Measurements from ENCODE around the gene CMTM1.
"Not testable (repeated sequence)": the region's sequence is repeated elsewhere in the genome, so short reads cannot be mapped to it uniquely, and the experiment has no call there.

CMTM1 gene

DNA sequence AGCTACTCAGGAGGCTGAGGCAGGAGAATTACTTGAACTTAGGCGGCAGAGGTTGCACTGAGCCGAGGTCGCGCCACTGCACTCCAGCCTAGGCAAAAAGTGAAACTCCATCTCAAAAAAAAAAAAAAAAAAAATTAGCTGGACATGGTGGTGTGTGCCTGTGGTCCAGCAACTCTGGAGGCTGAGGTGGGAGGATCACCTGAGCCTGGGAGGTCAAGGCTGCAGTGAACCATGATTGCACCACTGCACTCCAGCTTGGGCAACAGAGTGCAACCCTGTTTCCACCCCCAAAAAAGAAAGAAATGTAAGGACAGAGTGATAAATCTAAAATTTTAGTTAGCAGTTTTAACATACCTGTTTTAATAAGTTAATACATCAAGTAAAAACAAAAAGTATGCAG is 30.3 kb downstream of the CMTM1 start:
- not testable (repeated sequence) for DNase-seq

DNA sequence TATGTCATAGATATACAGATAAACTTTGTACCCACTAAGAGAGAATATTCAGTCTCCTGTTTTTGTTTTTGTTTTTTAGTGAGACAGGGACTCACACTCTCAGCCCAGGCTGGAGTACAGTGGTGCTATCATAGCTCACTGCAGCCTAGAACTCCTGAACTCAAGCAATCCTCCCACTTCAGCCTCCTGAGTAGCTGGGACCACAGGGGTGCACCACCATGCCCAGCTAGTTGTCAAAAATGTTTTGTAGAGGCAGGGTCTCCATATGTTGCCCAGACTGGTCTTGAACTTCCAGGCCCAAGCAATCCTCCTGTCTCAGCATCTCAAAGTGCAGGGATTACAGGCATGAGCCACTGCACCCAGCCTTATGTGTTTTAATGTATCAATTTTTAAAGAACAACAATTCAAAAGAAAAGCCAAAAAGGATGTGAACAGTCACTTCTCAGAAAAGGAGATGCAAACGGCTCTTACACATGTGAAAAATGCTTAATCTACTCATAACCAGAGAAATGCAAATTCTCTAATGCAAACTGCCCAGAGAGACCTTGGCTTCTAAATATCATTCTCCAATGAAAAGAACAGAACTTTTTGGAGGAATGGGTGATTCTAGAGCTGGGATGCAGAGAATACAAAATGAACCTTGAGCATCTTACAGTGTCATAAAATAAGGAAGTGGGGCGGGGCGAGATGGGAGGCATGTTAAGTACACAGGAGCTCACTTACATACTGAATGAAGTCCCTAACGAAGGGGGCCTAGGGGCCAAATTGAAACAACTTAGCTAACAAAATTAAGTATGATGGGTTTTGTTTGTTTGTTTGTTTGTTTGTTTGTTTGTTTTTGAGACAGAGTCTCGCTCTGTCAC is 31.0 kb downstream of the CMTM1 start:
- no peak for DNase-seq

DNA sequence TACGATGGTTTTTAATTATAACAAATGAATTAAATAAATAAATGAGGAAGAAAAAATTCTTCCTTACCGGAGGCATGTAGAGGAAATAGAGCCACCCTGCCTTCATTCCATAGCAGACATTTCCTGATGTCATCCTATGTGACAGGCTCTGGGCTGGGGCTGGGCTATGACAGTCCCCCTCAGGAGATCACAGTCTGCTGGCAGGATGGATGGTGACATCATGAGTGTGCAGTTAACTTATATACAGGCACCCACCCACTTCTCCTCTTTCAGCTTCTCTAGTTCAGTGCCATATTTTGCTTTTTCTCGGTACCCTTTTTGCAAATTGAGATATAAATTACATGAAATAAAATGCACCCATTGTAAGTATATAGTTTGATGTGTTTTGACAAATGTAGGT is 31.9 kb downstream of the CMTM1 start:
- no peak for DNase-seq

DNA sequence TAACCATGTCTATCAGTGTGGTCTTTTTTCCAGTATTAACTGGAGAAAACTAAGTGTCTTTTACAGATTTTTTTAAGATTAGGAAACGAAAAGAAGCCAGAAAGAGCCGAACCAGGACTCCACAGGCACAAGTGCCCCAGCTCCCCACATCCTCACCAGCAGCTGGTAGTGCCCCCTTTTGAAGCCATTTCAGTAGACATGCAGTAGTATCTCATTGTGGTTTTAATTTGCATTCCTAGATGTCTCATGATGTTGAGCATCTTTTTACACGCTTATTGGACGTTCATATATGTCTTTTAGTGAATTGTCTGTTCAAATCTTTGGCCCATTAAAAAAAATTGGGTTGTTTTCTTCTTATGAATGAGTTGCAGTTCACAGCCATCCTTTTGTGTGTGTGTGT is 33.5 kb downstream of the CMTM1 start:
- DNase-seq: no peak

DNA sequence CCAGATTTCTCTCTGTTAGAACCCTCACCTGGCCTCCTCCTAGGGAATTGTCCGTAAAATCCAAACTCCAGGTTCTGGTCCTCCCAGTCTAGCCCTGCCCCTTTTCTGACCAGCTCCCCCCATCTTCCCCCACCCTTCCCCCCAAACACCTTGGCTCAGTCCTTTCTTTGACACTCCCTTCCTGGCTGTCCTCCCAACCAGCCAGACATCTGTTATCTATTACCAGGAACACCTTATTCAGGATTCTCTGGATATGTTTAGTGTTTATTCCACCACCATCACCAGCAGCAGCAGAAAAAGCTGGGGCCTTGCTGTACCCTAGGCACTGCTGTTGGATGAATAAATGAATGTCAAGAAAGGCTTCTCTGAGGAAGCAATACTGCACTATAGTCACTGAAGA is 34.2 kb downstream of the CMTM1 start:
- no peak for DNase-seq

DNA sequence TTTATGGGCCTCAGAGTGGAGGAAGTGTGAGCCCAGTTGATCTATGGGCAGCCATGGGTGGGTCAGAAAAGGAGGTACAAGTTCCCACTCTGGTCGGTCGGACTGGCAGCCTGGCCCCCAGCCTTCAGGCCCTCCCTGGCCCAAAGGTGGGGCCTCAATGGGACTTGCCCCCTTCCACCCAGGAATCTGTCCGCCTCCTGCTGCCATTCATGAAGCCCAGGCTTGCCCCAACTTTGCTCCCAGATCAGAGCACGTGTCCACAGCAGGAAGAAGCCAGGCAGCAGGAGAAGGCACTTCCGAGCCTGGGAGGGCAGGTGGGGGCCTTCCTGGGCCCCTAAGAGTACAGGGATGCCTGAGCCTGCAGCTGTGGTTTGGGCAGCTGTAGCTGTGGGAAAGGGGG is 35.2 kb downstream of the CMTM1 start:
- no peak for DNase-seq

DNA sequence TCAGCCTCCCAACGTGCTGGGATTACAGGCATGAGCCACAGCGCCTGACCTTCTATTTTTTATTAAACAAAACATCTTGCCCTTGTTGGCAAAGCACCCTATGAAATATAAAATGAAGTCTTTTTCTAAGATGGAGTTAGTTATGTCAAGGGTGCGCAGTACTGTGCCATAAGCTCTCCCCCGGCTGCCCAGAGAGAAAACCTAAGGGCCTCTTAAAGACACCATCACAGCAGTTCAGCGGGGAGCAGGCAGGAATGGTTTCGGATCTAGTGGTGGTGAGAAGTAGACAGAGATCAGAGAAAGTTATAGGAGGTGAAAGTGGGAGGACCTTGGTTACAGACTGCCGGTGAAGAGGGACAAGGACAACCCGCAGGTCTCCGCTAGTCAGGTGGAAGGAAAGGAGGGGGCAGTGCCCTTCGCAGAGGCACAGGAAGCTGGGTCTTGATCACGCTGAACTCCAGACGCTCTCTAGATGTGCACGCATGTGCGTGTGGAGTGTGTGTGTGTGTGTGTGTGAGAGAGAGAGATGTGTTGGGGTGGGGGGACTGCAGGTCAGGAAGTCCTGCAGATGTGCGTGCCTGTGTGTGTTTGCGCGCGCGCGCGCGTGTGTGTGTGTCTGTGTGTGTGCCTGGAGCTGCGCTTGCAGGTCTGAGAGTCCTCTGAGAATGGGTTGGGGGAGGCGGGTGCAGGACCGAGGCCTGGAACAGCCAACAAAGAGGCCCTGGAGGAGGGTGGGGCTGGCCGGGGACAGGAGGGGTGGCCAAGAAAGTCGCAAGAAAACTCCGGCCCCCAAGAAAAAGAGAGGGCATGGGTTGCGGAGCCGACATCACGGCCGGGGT is 37.5 kb downstream of the CMTM1 start:
- DNase-seq: peak; percentile 36

DNA sequence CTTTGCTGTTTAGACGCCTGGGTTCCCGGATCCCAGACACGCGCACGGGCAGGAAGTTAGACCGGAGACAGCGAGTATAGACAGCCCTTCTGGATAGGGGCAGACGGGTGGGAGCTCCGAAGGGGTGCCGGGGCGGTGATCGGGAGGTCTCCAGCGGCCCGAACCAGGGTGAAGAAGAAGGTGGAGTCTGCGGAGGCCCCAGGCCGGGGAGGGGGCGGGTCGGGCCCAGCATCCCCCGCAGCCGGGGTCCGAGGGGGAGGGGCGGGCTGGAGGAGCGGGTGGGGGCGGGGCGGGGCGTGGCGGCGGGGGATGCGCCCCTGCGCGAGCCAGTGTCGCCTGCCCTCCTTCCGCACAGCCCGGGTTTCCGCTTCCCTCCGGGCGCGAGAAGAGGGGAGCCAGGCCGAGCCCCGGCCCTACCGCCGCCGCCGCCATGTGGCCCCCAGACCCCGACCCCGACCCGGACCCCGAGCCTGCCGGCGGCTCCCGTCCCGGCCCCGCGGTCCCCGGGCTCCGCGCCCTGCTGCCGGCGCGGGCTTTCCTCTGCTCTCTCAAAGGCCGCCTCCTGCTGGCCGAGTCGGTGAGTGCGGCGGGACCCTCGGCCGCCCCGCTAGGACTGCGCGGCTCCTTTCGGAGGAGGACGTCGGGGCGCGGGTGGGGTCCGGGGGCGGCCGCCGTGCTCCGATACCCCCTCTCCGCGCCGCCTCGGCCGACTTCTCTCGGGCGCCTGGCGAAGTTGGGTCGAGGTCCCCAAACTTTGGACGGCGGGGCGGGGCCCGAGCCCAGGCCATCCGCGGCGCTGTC is 38.3 kb downstream of the CMTM1 start, which contains the start of gene CMTM3:
CMTM3 (plus strand) TSS at position 329 of the 801 bp plus-strand sequence; CDS start at position 431, 102 bp downstream.
- DNase-seq: peak; percentile 5

DNA sequence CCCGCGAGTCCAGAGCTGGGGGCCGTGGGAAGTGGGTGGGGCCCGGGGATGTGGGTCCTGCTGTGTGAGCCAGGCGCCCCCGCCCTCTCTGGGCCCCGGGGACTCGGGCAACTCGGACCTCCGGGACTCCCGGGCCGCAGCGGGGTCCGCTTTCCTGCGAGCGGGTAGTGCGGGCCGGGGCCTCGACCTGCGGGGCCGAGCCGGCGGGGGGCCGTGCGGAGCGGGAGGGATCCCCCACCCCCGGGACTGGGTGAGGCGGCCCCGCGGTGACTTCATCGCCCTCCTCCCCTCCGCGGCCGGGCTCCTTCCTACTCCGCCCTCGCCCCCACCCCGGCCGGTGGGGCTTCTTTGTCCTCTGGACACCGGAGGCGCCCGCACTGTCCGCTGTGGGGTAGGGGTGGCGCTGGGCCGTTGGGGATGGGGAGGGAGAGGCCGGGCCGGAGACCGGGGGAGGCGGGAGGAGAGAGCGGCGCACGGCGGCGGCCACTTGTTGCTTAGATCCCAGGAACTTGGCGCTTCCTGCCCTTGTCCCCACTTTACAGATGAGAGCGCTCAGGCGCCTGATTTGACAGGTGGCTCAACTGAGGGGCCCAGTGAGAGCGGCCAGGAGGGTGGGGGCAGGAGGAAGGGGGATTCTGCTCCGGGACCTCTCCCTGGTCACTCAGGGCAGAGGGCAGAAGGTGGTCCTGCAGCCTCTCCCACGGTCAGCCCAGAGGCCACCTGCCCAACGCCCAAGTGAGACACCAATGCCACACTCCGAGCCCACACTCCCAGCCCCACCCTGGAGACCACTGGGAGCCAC is 39.1 kb downstream of the CMTM1 start:
- DNase-seq: no peak

DNA sequence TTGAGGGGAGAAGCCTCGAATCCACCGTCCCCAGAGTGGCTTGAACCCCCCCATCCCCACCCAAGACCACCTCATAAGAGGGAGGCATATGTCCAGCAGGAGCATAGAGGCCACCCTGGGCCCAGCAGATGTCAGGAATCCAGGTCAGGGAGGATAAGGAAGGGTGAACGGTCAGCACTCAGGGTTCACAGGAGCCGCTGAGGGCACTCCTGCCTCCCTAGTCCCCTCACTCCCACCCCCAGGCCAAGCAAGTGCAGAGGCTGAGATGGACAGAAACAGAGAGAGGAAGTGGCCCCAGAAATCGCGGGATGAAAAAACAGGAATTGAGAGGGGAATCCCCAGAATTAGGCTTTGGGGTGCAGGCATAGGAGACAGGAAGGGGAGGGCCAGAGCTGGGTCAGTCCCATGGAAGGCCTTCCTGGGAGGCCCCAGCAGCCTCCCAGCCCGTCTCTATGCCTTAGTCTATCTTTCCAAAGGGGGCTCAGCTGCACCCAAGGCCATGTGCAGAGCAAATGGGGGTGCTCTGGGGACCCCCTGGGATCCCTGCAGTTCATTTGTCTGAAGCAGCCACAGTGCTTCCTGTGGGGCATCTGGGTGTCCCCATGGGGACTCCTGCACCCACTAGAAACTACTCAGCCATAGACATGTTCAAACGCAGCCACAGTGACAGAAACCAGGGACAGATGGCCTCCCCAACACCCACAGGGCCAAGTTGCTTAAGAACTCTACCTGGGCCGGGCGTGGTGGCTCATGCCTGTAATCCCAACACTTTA is 39.9 kb downstream of the CMTM1 start:
- DNase-seq: no peak

DNA sequence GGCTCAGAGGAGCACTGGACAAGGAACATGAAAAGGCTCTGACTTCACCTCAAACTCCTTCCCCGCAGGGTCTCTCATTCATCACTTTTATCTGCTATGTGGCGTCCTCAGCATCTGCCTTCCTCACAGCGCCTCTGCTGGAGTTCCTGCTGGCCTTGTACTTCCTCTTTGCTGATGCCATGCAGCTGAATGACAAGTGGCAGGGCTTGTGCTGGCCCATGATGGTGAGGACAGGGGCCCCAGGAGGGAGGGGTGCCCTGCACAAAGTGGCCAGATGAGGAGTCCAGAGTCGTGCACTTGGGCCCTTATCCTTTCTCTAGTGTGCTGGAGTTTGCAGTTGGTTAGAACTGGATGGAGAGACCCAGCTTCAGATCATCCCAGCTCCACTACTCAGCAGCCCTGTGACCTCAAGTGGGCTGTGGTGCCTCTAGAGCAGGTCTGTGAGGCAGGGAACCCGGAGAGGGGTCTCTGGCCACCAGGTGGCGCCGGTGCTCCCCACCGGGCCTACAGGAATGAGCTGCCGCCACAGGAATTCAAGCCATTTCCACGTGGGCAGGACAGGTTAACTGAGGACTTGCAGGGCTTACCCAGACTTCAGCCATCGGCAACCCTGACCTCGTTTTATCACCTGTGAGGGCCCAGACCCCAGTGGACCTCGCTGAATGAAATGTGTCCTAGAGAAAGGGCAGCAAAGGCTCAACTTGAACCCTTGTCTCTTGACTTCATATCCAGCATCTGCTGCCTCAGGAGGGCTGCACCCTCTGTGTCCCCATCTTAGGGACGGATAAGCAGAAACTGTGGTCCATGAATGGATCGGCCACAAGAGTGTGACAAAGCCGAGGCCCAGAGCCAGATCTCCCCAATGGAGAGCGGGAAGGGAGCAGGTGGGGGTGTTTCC is 42.3 kb downstream of the CMTM1 start:
- peak; percentile 11 for DNase-seq

DNA sequence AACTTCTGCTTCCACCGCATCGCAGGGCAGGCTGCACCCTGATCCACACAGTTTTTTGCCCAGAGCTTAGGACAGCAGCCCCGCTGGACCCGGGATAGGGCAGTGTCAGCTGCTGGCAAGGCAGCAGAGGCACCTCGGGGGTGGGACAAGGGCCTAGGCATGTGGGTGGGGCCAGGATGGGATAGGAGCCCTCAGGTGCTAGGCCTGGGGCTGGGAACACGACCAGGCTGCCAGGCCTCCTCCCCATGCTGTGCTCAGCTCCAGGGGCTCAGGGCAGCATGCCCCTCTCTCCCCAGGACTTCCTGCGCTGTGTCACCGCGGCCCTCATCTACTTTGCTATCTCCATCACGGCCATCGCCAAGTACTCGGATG is 42.9 kb downstream of the CMTM1 start:
- no peak for DNase-seq

DNA sequence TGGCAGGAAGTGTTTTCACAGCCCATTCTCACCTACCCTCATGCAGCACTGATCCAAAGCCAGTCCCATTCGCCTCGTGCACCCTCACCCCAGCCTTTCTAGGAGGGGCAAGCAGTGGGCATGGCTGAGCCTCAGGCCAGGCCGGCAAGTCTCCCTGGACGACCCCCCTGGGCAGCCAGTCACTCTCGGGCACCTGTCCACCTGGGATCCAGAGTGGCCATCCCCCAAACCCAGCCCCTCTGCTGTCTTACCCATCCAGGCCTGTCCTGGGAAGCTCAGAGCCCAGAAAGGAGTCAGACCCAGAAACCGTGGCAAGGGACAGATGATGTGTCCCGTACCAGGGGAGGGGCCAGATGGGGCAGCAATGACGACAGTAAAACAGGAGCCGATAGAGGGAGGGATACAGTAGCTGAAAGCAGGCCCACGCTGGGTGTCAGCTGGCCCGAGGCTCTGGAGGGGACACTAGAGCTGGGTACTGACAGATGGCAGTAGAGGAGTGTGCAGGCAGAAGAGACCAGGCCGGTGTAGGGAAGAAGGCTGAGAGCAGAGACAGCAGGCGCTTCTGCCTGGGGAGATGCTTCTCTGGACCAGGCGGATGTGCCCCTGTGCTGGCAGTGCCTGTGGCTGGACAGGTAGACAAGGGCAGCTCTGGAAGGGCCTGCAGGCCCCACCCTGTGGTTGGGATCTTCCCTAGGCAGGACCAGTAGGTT is 44.0 kb downstream of the CMTM1 start:
- no peak for DNase-seq

DNA sequence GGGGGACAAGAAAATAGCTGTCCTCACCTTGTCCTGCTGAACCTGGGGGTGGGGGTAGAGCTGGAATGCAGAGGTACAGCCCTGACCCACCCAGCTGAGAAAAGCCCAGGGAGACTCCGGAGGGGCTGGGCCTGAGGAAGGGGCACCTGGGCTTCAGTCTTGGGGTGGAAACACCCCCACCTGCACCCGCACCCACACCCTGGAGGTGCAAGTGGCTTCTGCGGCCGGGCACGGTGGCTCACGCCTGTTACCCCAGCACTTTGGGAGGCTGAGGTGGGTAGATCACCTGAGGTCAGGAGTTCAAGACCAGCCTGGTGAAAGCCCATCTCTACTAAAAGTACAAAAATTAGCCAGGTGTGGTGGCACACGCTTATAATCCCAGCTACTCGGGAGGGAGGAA is 45.7 kb downstream of the CMTM1 start:
- not testable (repeated sequence) for DNase-seq

DNA sequence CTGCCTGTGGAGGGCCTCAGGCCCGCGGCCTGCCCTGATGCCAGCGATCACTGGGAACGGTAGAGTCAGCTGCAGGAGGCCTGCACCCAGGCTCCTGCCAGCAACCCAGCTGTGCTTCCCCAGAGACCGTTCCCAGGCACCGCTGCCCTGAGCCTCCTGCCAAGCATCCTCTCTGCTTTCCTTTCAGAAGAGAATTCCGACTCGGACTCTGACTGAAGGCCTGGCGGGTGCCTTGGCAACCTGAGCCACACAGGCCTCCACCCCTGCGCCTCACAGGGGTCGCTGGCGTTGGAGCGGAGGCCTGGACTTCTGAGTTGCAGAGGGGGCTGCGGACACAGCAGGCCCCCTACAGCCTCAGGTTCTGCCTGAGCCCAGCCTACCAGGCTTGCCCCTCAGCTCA is 46.2 kb downstream of the CMTM1 start:
- DNase-seq: no peak

DNA sequence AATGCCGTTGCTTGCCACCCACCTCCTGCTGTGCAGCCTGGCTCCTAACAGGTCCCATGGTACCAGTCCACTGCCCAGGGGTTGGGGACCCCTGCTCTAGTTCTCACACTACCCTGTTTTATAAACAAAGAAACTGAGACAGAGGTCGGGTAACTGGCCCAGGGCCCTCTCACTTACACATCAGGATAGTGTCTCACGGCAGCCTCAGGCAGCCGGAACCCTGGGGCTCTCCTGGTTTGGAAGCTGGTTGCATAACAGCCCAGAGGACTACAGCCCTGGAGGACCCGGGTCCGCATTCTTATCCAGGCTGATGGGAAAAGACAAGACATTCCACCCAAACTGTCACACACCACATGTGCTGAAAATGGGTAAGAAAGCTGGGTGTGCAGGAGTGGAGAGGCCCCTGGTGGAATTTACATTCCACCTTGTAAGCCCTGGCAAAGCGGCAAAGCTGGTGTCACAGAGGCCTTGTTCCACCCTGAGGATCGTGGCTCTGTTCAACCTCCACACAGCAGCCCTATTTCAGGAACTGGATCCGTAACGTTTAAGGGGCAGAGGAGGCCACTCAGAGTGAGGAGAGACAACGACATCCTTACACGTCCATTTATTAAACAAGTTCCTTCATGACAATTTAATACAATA is 48.0 kb downstream of the CMTM1 start:
- DNase-seq: no peak

DNA sequence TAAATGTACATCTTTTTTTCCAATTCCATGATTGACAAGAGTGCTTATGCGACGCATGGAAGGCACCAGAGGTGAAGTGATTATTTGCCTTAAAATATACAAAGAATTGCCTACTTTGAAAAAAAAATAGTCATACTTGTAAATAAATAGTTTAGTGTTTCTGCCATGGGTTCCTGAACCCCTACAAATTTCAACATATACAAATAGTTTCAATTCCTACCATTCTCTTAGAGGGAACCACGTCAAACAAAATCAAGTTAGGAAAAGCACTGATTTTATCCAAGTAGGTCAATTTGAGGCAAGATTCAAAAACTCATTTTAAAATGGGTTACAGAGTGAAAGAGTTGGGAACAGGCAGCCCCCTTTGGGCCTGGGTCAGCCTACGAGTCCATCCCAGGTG is 49.9 kb downstream of the CMTM1 start:
- no peak for DNase-seq

DNA sequence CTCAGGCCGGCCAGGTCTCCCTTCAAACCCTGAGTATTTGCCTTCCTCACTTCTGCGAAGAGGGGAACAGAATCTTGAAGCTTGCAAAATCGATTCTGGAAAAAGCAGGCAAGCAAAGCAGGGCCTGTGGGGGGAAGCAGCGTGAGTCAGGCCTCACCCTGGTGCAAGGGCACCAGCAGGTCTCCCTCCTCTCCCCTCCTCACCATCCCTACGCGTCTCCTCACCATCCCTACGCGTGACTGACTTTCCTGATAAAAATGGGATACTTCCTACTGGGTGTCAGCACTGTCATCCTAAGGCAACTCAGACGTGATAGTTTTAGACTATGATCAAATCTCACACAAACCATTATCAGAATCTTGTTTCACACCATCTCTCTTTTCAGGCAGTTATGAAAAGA is 50.4 kb downstream of the CMTM1 start:
- DNase-seq: no peak

DNA sequence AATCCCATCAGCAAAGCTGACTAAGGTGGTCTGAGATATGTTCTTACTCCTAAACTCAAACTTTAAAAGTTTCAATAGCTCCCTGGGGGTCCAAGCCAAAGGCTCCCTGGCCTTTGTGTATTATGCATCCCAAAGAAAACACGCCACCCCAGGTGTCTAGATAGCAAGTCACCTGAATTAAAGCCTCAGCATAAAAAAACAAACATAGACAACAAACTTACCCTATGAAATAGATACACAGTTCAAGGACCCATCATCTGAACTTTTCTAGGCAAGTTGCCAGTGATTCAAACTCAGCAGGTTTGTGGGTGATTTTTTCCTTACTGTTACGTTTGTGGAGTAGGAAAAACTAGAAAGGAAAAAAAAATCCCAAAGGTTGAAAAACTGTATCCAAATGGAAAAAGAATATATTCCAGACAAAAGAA is 50.8 kb downstream of the CMTM1 start:
- DNase-seq: no peak

Data from DMS153 (cell line).